HepG2 (cell line): Measurements from ENCODE around the gene MMP24OS. TPM values are rescaled to one million over a fixed set of nuclear protein-coding genes. Genes with fewer than 3 reads are reported as not detected.
A peak's percentile ranks its signal among the peaks of the same experiment; 100 is the strongest.

Source experiments
- AKAP8 ChIP-seq: sonication (generic); formaldehyde crosslinking; IDR thresholded peaks from 2 replicates; pipeline ENCODE4 v1.5.1; 2020; ENCODE audit warnings: mild to moderate bottlenecking, missing genetic modification reagents
- ATAD3A ChIP-seq: sonication (generic); formaldehyde crosslinking; IDR thresholded peaks from 2 replicates; pipeline ENCODE4 v1.4.0; 2020; ENCODE audit warnings: missing genetic modification reagents
- BCL6 ChIP-seq: IDR thresholded peaks from 2 replicates; pipeline ENCODE4 v1.6.1; 2016; ENCODE audit warnings: missing genetic modification reagents, missing compliant biosample characterization
- CBX1 ChIP-seq: IDR thresholded peaks from one replicate; pipeline ENCODE4 v1.6.1; 2016; ENCODE audit warnings: antibody characterized with exemption, low read depth
- CCAR2 ChIP-seq: fragments of 200-400 bp; formaldehyde crosslinking; optimal IDR thresholded peaks from 2 replicates; pipeline ENCODE3; 2018; ENCODE audit warnings: low read depth, mild to moderate bottlenecking, low read length, moderate library complexity
- FOXK2 ChIP-seq: fragments of 450-650 bp; IDR thresholded peaks from 2 replicates; pipeline ENCODE4 v1.6.1; 2016
- HNRNPK ChIP-seq: fragments of 200-400 bp; formaldehyde crosslinking; IDR thresholded peaks from 2 replicates; pipeline ENCODE4 v1.6.1; 2018; ENCODE audit warnings: low read length, low read depth, moderate library complexity, mild to moderate bottlenecking; ENCODE audit not compliant: poor library complexity, severe bottlenecking
- KLF11 ChIP-seq: IDR thresholded peaks from 2 replicates; pipeline ENCODE4 v1.6.1; 2016; ENCODE audit warnings: missing compliant biosample characterization
- MED8 ChIP-seq: sonication (generic); formaldehyde crosslinking; IDR thresholded peaks from 2 replicates; pipeline ENCODE4 v1.8.1; 2023; ENCODE audit warnings: mild to moderate bottlenecking, missing genetic modification reagents; ENCODE audit not compliant: insufficient replicate concordance
- MLLT10 ChIP-seq: sonication (generic); formaldehyde crosslinking; IDR thresholded peaks from 2 replicates; pipeline ENCODE4 v1.4.0; 2020; ENCODE audit warnings: missing genetic modification reagents
- PCBP2 ChIP-seq: fragments of 200-400 bp; formaldehyde crosslinking; optimal IDR thresholded peaks from 2 replicates; pipeline ENCODE3; 2018; ENCODE audit warnings: low read length, low read depth; ENCODE audit not compliant: poor library complexity, severe bottlenecking
- PPARG ChIP-seq: conservative IDR thresholded peaks from 2 replicates; pipeline ENCODE4 v1.6.1; 2016; ENCODE audit warnings: missing biosample characterization, missing genetic modification reagents
- TEAD3 ChIP-seq: optimal IDR thresholded peaks from 2 replicates; pipeline ENCODE3; 2016; ENCODE audit warnings: borderline replicate concordance
- ZBTB1 ChIP-seq: sonication (generic); formaldehyde crosslinking; IDR thresholded peaks from 2 replicates; pipeline ENCODE4 v1.4.0; 2020; ENCODE audit warnings: missing genetic modification reagents, borderline replicate concordance
- ZNF124 ChIP-seq: sonication (generic); formaldehyde crosslinking; IDR thresholded peaks from 2 replicates; pipeline ENCODE4 v1.4.0; 2020; ENCODE audit warnings: missing genetic modification reagents
- ZNF335 ChIP-seq: sonication (generic); formaldehyde crosslinking; IDR thresholded peaks from 2 replicates; pipeline ENCODE4 v1.4.0; 2020; ENCODE audit warnings: missing genetic modification reagents
- ZNF557 ChIP-seq: sonication (generic); formaldehyde crosslinking; IDR thresholded peaks from 2 replicates; pipeline ENCODE4 v1.4.0; 2020; ENCODE audit warnings: missing genetic modification reagents
- ZSCAN22 ChIP-seq: sonication (generic); formaldehyde crosslinking; IDR thresholded peaks from 2 replicates; pipeline ENCODE4 v1.4.0; 2020; ENCODE audit warnings: mild to moderate bottlenecking, missing genetic modification reagents
- polyA plus RNA-seq, 8 experiments: library from polyadenylated mRNA; depleted of rRNA in 3 of 8; stranded (reverse) in 7 of 8; unstranded in 1 of 8; fragments of >200 nt; fragmentation: Illumina TruSeq in 4 of 8; extraction: Trizol in 4 of 8; gene quantifications; 2 replicates each; pipeline versions ENCODE4 v1.2.1 to v1.2.3, GENCODE V29; 2011 to 2016; ENCODE audit warnings: low read depth in 4 of 8, missing spikeins in 1 of 8, mixed read lengths in 1 of 8; ENCODE audit not compliant: insufficient read depth in 1 of 8
- total RNA-seq, 5 experiments: library from RNA; depleted of rRNA; stranded (reverse); fragments of >200 nt; fragmentation: Illumina TruSeq; extraction: Trizol; gene quantifications; 2 replicates each; pipeline ENCODE4 v1.2.3, GENCODE V29; 2016; ENCODE audit warnings: low read depth in 1 of 5
- TF ChIP-seq, protein P1 (sequence below): sonication (generic); formaldehyde crosslinking; IDR thresholded peaks from 2 replicates; pipeline ENCODE4 v1.5.0; 2020; ENCODE audit warnings: mild to moderate bottlenecking, missing genetic modification reagents, borderline replicate concordance
- TF ChIP-seq, protein P2 (sequence below): sonication (generic); formaldehyde crosslinking; IDR thresholded peaks from 2 replicates; pipeline ENCODE4 v1.8.1; 2023; ENCODE audit warnings: missing genetic modification reagents, inconsistent platforms, borderline replicate concordance
- TF ChIP-seq, protein P3 (sequence below): sonication (generic); formaldehyde crosslinking; IDR thresholded peaks from 2 replicates; pipeline ENCODE4 v1.8.1; 2023; ENCODE audit warnings: mild to moderate bottlenecking, moderate library complexity, missing genetic modification reagents
- TF ChIP-seq, protein P4 (sequence below): sonication (generic); formaldehyde crosslinking; IDR thresholded peaks from 2 replicates; pipeline ENCODE4 v1.4.0; 2020; ENCODE audit warnings: missing genetic modification reagents

The MMP24OS gene
- total and polyA plus RNA-seq, 2 of the 13 experiments (the other 11 are each of a cell fraction or from before 2014, with no cell fraction given), result 6.0 to 8.5 TPM

DNA sequence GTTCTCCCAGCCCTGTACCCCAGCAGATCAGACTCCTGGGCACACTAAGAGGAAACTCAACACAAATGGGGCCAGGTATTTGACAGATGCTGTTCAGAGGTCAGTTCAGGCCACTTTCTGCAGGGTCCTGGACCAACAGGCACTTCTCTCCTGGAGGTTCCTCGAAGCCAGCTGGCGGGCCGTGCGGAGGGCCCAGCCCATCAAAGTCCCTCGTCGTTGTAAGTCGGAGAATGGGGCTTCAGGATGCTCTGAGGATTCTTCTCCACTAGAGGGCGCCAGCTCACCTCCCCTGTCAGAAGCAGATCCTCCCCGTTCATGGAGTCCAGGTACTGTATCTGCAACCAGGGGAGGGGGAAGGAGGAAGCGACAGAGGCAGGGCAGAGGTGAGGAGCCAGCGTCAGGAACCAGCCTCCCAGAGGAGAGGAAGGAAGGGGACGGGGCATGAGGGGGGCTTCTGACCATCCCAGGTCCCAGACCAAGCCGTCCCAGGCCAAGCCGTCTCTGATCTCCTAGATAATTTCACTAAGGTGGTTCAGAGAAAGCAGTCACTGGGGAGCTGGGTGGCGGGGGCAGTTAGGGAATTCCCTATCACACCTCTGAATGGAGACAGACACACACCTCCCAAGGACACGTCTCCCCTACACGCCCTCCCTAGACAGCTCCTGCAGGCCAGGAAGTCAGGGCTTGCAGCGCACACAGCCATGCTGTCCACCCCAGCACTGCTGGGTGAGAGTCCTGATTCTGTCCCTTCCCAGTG is 26.0 kb upstream of the MMP24OS start (continued):
- TF ChIP-seq, protein P1, sequence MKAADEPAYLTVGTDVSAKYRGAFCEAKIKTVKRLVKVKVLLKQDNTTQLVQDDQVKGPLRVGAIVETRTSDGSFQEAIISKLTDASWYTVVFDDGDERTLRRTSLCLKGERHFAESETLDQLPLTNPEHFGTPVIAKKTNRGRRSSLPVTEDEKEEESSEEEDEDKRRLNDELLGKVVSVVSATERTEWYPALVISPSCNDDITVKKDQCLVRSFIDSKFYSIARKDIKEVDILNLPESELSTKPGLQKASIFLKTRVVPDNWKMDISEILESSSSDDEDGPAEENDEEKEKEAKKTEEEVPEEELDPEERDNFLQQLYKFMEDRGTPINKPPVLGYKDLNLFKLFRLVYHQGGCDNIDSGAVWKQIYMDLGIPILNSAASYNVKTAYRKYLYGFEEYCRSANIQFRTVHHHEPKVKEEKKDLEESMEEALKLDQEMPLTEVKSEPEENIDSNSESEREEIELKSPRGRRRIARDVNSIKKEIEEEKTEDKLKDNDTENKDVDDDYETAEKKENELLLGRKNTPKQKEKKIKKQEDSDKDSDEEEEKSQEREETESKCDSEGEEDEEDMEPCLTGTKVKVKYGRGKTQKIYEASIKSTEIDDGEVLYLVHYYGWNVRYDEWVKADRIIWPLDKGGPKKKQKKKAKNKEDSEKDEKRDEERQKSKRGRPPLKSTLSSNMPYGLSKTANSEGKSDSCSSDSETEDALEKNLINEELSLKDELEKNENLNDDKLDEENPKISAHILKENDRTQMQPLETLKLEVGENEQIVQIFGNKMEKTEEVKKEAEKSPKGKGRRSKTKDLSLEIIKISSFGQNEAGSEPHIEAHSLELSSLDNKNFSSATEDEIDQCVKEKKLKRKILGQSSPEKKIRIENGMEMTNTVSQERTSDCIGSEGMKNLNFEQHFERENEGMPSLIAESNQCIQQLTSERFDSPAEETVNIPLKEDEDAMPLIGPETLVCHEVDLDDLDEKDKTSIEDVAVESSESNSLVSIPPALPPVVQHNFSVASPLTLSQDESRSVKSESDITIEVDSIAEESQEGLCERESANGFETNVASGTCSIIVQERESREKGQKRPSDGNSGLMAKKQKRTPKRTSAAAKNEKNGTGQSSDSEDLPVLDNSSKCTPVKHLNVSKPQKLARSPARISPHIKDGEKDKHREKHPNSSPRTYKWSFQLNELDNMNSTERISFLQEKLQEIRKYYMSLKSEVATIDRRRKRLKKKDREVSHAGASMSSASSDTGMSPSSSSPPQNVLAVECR (CRISPR knock-in tag), result peak; percentile 55; the same call in 1 of the 2 replicates
- TF ChIP-seq MLLT10 (CRISPR knock-in tag) (no peak), ZBTB1 (CRISPR knock-in tag) (no peak), PCBP2 (no peak), ATAD3A (CRISPR knock-in tag) (no peak), HNRNPK (no peak), CBX1 (no peak), ZNF557 (CRISPR knock-in tag) (no peak), AKAP8 (0 out of 2 replicates have a peak, but pooled peaks have one; percentile 44), BCL6 (peak; percentile 39; the same call in 1 of the 2 replicates), FOXK2 (no peak), PPARG (CRISPR knock-in tag) (peak; percentile 64), CCAR2 (no peak), ZNF335 (0 out of 2 replicates have a peak, but pooled peaks have one; percentile 73), KLF11 (peak; percentile 78; the same call in 1 of the 2 replicates), ZNF124 (CRISPR knock-in tag) (0 out of 2 replicates have a peak, but pooled peaks have one; percentile 29), ZSCAN22 (CRISPR knock-in tag) (no peak), MED8 (no peak), TEAD3 (CRISPR knock-in tag) (peak; percentile 81)
- TF ChIP-seq, protein P2, sequence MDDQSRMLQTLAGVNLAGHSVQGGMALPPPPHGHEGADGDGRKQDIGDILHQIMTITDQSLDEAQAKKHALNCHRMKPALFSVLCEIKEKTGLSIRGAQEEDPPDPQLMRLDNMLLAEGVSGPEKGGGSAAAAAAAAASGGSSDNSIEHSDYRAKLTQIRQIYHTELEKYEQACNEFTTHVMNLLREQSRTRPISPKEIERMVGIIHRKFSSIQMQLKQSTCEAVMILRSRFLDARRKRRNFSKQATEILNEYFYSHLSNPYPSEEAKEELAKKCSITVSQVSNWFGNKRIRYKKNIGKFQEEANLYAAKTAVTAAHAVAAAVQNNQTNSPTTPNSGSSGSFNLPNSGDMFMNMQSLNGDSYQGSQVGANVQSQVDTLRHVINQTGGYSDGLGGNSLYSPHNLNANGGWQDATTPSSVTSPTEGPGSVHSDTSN (CRISPR knock-in tag), result no peak
- TF ChIP-seq, protein P3, sequence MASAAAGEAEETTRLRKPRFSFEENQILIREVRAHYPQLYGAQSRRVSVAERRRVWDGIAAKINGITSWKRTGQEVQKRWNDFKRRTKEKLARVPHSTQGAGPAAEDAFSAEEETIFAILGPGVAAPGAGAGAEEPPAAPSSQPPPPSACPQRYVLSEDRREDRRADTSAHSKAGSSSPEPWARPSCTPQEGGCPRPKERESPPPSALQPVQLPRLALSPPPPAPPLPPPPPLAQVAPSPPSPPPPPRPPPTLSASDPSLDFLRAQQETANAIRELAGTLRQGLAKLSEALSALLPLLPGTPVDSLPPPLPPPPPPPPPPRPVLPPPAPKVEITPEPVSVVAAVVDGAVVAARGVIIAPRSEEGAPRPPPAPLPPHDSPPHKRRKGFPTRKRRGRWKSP (CRISPR knock-in tag), result 0 out of 2 replicates have a peak, but pooled peaks have one; percentile 68
- TF ChIP-seq, protein P4, sequence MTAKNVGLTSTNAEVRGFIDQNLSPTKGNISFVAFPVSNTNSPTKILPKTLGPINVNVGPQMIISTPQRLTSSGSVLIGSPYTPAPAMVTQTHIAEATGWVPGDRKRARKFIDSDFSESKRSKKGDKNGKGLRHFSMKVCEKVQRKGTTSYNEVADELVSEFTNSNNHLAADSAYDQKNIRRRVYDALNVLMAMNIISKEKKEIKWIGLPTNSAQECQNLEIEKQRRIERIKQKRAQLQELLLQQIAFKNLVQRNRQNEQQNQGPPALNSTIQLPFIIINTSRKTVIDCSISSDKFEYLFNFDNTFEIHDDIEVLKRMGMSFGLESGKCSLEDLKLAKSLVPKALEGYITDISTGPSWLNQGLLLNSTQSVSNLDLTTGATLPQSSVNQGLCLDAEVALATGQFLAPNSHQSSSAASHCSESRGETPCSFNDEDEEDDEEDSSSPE, result no peak; the same call in 1 of the 2 replicates
